ENCODE results near the gene CD320.
"Not testable (repeated sequence)": the region's sequence is repeated elsewhere in the genome, so short reads cannot be mapped to it uniquely, and the experiment has no call there.

The CD320 gene

GRCh38 chr19:8332976-8333766 lies 25.0 kb upstream of the CD320 start:
- DNase-seq = no peak

GRCh38 chr19:8331263-8331845 lies 23.2 kb upstream of the CD320 start:
- DNase-seq = no peak

GRCh38 chr19:8329996-8330395 lies 21.8 kb upstream of the CD320 start:
- DNase-seq = no peak

- no peak for DNase-seq
These were observed 17.3 kb upstream of the CD320 start for GRCh38 chr19:8325454-8325853.

- DNase-seq = no peak
These were observed 16.3 kb upstream of the CD320 start for GRCh38 chr19:8324186-8325050.

- no peak for DNase-seq
These were observed 15.6 kb upstream of the CD320 start for GRCh38 chr19:8323781-8324185.

- no peak for DNase-seq
These were observed 14.5 kb upstream of the CD320 start for GRCh38 chr19:8322638-8322997.

- DNase-seq = no peak
These were observed 14.0 kb upstream of the CD320 start for GRCh38 chr19:8321986-8322637.

- peak; percentile 98 for DNase-seq
These were observed 13.2 kb upstream of the CD320 start, which contains the start of the genes NDUFA7 and RPS28 for GRCh38 chr19:8321067-8321985. Gene NDUFA7 (minus strand): TSS chr19:8321375. CDS start chr19:8321358, 17 bp downstream. Gene RPS28 (plus strand): TSS chr19:8321496. CDS start chr19:8321531, 35 bp downstream.

- DNase-seq = no peak
These were observed 12.5 kb upstream of the CD320 start for GRCh38 chr19:8320564-8321066.

GRCh38 chr19:8319807-8320520 lies 11.8 kb upstream of the CD320 start:
- DNase-seq = no peak

GRCh38 chr19:8318835-8319234 lies 10.7 kb upstream of the CD320 start:
- DNase-seq = not testable (repeated sequence)

- no peak for DNase-seq
These were observed 8.4 kb upstream of the CD320 start for GRCh38 chr19:8316351-8317125.

- DNase-seq = not testable (repeated sequence)
These were observed 7.0 kb upstream of the CD320 start for GRCh38 chr19:8314981-8315640.

- DNase-seq = no peak
These were observed 3.5 kb upstream of the CD320 start for GRCh38 chr19:8311461-8312260.

- DNase-seq = no peak
These were observed 2.3 kb upstream of the CD320 start for GRCh38 chr19:8310342-8311055.

- no peak for DNase-seq
These were observed 733 bp upstream of the CD320 start for GRCh38 chr19:8308891-8309291.

- DNase-seq = no peak
These were observed 676 bp downstream of the CD320 start for GRCh38 chr19:8307400-8307964.
